H1 (cell line): ENCODE data around the gene PDE4B. TPM values are rescaled to one million over a fixed set of nuclear protein-coding genes. Genes with fewer than 3 reads are reported as not detected.

Source experiments
- BCL11A ChIP-seq, 2 experiments: IDR thresholded peaks; one replicate each; pipeline ENCODE4 v1.6.1; 2011; ENCODE audit warnings: low read depth in 2 of 2, low read length in 2 of 2, mild to moderate bottlenecking in 2 of 2
- BRCA1 ChIP-seq: IDR thresholded peaks from 2 replicates; pipeline ENCODE4 v1.6.1; 2012; ENCODE audit warnings: low read depth, low read length, improper control_type of control experiment
- CEBPB ChIP-seq: IDR thresholded peaks from 2 replicates; pipeline ENCODE4 v1.6.1; 2012; ENCODE audit warnings: low read depth, low read length
- CHD2 ChIP-seq: IDR thresholded peaks from 2 replicates; pipeline ENCODE4 v1.6.1; 2012; ENCODE audit warnings: low read length, improper control_type of control experiment
- CTCF ChIP-seq, 3 experiments: IDR thresholded peaks; 1 replicate in 2 of 3; 2 replicates in 1 of 3; pipeline versions ENCODE4 v1.5.1 to v1.6.1; 2011; ENCODE audit warnings: low read length in 3 of 3, mild to moderate bottlenecking in 3 of 3, inconsistent platforms in 2 of 3, low read depth in 1 of 3, moderate library complexity in 1 of 3; ENCODE audit not compliant: insufficient read depth in 1 of 3; ENCODE audit errors: control extremely low read depth in 1 of 3
- EGR1 ChIP-seq: IDR thresholded peaks from 2 replicates; pipeline ENCODE4 v1.6.1; 2011; ENCODE audit warnings: low read depth, low read length, borderline replicate concordance
- GTF2F1 ChIP-seq: IDR thresholded peaks from 2 replicates; pipeline ENCODE4 v1.6.1; 2012; ENCODE audit warnings: low read depth, low read length, improper control_type of control experiment, borderline replicate concordance
- HDAC2 ChIP-seq, 2 experiments: fragments of 300-600 bp in 1 of 2; sonication (generic) in 1 of 2; IDR thresholded peaks; 2 replicates each; pipeline ENCODE4 v1.6.1; 2011 to 2012; ENCODE audit warnings: low read depth in 2 of 2, low read length in 2 of 2, mild to moderate bottlenecking in 2 of 2, moderate library complexity in 2 of 2, borderline replicate concordance in 1 of 2, inconsistent platforms in 1 of 2
- MAX ChIP-seq: IDR thresholded peaks from 2 replicates; pipeline ENCODE4 v1.6.1; 2012; ENCODE audit warnings: inconsistent platforms
- NRF1 ChIP-seq: IDR thresholded peaks from 2 replicates; pipeline ENCODE4 v1.6.1; 2011; ENCODE audit warnings: mild to moderate bottlenecking, low read depth, low read length, improper control_type of control experiment
- RNF2 ChIP-seq: fragments of 200-900, 300-1000 bp; sonication (generic); IDR thresholded peaks from 2 replicates; pipeline ENCODE4 v1.7.1; 2016; ENCODE audit warnings: borderline replicate concordance, low read depth, mild to moderate bottlenecking, antibody characterized with exemption, low read length; ENCODE audit not compliant: poor library complexity, severe bottlenecking; ENCODE audit errors: missing control alignments
- RXRA ChIP-seq: IDR thresholded peaks from 2 replicates; pipeline ENCODE4 v1.6.1; 2011; ENCODE audit warnings: low read depth, mild to moderate bottlenecking, low read length, moderate library complexity; ENCODE audit not compliant: insufficient read depth
- SIRT6 ChIP-seq: IDR thresholded peaks from one replicate; pipeline ENCODE4 v1.7.1; 2012; ENCODE audit warnings: low read length, inconsistent platforms
- SP1 ChIP-seq: IDR thresholded peaks from 2 replicates; pipeline ENCODE4 v1.6.1; 2011; ENCODE audit warnings: low read depth, low read length
- SP4 ChIP-seq: IDR thresholded peaks from 2 replicates; pipeline ENCODE4 v1.6.1; 2012; ENCODE audit warnings: low read length, inconsistent platforms
- TEAD4 ChIP-seq: IDR thresholded peaks from 2 replicates; pipeline ENCODE4 v1.6.1; 2012; ENCODE audit warnings: low read depth, low read length, inconsistent platforms, mixed read lengths
- polyA plus RNA-seq, 7 experiments: library from polyadenylated mRNA; depleted of rRNA in 3 of 7; stranded (reverse) in 5 of 7; unstranded in 2 of 7; fragments of >200 nt in 5 of 7; fragments of 200-250 nt in 2 of 7; gene quantifications; 1 replicate in 5 of 7; 2 replicates in 1 of 7; 4 replicates in 1 of 7; pipeline versions ENCODE4 v1.2.1 to v1.2.3, GENCODE V29; 2011 to 2013; ENCODE audit warnings: missing spikeins in 2 of 7, mixed read lengths in 2 of 7
- total RNA-seq: library from RNA; stranded (reverse); fragmentation: NEBNext Ultra II Directional; extraction: Animal tissue kit (Norgen Biotek cat#: 25700); gene quantifications from 2 replicates; pipeline ENCODE4 v1.2.1, GENCODE V29; 2021
- TF ChIP-seq, protein P1 (sequence below): IDR thresholded peaks from 2 replicates; pipeline ENCODE4 v1.6.1; 2012; ENCODE audit warnings: inconsistent platforms

PDE4B gene
- total and polyA plus RNA-seq, 2 of the 8 experiments (the other 6 are each of a cell fraction or from before 2014, with no cell fraction given), result 5.0 to 15.1 TPM

DNA sequence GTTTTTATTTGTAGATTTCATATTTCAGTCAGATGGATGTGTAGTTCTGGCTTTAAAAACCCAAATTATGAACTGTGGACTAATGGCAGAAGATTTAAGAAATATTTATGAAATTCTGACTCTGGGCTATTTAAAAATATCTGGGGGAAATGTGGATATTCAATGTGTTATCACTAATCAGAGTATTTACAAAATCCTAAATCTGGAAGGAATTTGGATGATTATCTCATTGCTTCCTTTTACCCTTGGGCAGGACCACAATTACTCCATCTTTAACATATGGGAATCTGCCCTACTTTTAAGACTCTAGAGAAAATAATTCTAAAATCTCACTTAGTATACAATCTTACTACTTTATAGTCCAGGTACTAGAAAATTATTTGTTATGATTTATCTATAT lies 203.2 kb downstream of the PDE4B start (continued):
- TF ChIP-seq SP4, result no peak
- no peak for TF ChIP-seq SIRT6
- no peak for TF ChIP-seq EGR1
- no peak for TF ChIP-seq TEAD4
- no peak for TF ChIP-seq CHD2
- TF ChIP-seq BCL11A (IDR thresholded peaks at IDR 0.05; ENCODE audit: low read depth in 2 of 2, low read length in 2 of 2), result no peak
- TF ChIP-seq BRCA1, result no peak
- no peak for TF ChIP-seq CTCF (IDR thresholded peaks at IDR 0.05; ENCODE audit: control extremely low read depth in 1 of 3, insufficient read depth in 1 of 3, low read depth in 1 of 3, low read length in 3 of 3)
- no peak for TF ChIP-seq RXRA
- no peak for TF ChIP-seq NRF1
- TF ChIP-seq SP1, result no peak
- TF ChIP-seq, protein P1, sequence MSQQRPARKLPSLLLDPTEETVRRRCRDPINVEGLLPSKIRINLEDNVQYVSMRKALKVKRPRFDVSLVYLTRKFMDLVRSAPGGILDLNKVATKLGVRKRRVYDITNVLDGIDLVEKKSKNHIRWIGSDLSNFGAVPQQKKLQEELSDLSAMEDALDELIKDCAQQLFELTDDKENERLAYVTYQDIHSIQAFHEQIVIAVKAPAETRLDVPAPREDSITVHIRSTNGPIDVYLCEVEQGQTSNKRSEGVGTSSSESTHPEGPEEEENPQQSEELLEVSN, result no peak
- TF ChIP-seq MAX, result no peak
- no peak for TF ChIP-seq CEBPB
- TF ChIP-seq HDAC2 (IDR thresholded peaks at IDR 0.05; ENCODE audit: borderline replicate concordance in 1 of 2, low read depth in 2 of 2, low read length in 2 of 2), result no peak
- no peak for TF ChIP-seq GTF2F1
- no peak for TF ChIP-seq RNF2
